Hepatic stellate cell (primary cell): Measurements from ENCODE around the gene TBCB.
"Not testable (repeated sequence)": the region's sequence is repeated elsewhere in the genome, so short reads cannot be mapped to it uniquely, and the experiment has no call there.

Source experiments
- DNase-seq: peaks from one replicate; pipeline ENCODE4 v3.0.0; 2011; ENCODE audit warnings: low spot score

Gene TBCB

GRCh38 chr19:36101550-36102327 lies 13.5 kb upstream of the TBCB start:
- no peak for DNase-seq

GRCh38 chr19:36103040-36103626 lies 12.1 kb upstream of the TBCB start:
- DNase-seq, result no peak

- no peak for DNase-seq
Observed at GRCh38 chr19:36103842-36104552, 11.3 kb upstream of the TBCB start.

- no peak for DNase-seq
Observed at GRCh38 chr19:36106441-36106840, 8.8 kb upstream of the TBCB start.

GRCh38 chr19:36106991-36107390 lies 8.3 kb upstream of the TBCB start:
- no peak for DNase-seq

- no peak for DNase-seq
Observed at GRCh38 chr19:36108684-36109083, 6.6 kb upstream of the TBCB start.

- DNase-seq, result no peak
Observed at GRCh38 chr19:36110487-36111199, 4.6 kb upstream of the TBCB start, which contains the start of gene OVOL3. Gene OVOL3 (plus strand): TSS chr19:36111143. CDS start chr19:36111203, 60 bp downstream.

GRCh38 chr19:36111200-36111539 lies 4.1 kb upstream of the TBCB start:
- no peak for DNase-seq

GRCh38 chr19:36112678-36113077 lies 2.6 kb upstream of the TBCB start:
- no peak for DNase-seq

GRCh38 chr19:36113425-36113824 lies 1.8 kb upstream of the TBCB start:
- DNase-seq, result no peak

- DNase-seq, result peak; percentile 52
Observed at GRCh38 chr19:36113894-36114720, 1.2 kb upstream of the TBCB start.

GRCh38 chr19:36114721-36115452 lies 381 bp upstream of the TBCB start, which contains the start of gene POLR2I:
Gene POLR2I (minus strand): TSS chr19:36114875. CDS start chr19:36114856, 19 bp downstream.
- DNase-seq, result peak; percentile 100

GRCh38 chr19:36116344-36116637 lies 1.0 kb downstream of the TBCB start:
- no peak for DNase-seq

GRCh38 chr19:36120092-36120983 lies 5.1 kb downstream of the TBCB start:
- DNase-seq, result no peak

GRCh38 chr19:36120984-36121358 lies 5.7 kb downstream of the TBCB start:
- DNase-seq, result no peak

- no peak for DNase-seq
Observed at GRCh38 chr19:36121486-36122124, 6.3 kb downstream of the TBCB start.

GRCh38 chr19:36125557-36125956 lies 10.3 kb downstream of the TBCB start:
- DNase-seq, result no peak

- DNase-seq, result no peak
Observed at GRCh38 chr19:36128392-36128736, 13.1 kb downstream of the TBCB start.

- not testable (repeated sequence) for DNase-seq
Observed at GRCh38 chr19:36131221-36131620, 16.0 kb downstream of the TBCB start.

- not testable (repeated sequence) for DNase-seq
Observed at GRCh38 chr19:36134867-36135266, 19.6 kb downstream of the TBCB start.
